ENCODE results near the gene GSTM4.
A peak's percentile ranks its signal among the peaks of the same experiment; 100 is the strongest.

The GSTM4 gene

DNA sequence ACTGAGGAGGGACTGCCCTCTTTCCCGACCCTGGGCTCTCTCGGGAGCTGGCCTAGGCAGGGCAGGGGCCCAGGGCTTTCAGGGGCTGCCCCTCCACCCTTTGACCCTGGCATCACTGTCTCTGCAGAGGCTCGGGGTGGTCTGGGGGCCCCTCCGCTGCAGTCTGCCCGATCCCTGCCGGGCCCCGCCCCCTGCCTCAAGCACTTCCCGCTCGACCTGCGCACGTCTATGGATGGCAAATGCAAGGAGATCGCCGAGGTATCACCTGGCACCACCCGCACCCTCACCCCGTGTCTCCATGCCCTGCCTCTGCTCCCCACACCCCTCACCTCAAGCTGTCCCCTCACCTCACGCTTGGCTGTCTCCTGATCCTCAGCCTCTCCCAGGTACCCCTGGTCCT, 30.7 kb upstream of the GSTM4 start:
- DNase-seq: peak; percentile 22 to 71 (median 68)

DNA sequence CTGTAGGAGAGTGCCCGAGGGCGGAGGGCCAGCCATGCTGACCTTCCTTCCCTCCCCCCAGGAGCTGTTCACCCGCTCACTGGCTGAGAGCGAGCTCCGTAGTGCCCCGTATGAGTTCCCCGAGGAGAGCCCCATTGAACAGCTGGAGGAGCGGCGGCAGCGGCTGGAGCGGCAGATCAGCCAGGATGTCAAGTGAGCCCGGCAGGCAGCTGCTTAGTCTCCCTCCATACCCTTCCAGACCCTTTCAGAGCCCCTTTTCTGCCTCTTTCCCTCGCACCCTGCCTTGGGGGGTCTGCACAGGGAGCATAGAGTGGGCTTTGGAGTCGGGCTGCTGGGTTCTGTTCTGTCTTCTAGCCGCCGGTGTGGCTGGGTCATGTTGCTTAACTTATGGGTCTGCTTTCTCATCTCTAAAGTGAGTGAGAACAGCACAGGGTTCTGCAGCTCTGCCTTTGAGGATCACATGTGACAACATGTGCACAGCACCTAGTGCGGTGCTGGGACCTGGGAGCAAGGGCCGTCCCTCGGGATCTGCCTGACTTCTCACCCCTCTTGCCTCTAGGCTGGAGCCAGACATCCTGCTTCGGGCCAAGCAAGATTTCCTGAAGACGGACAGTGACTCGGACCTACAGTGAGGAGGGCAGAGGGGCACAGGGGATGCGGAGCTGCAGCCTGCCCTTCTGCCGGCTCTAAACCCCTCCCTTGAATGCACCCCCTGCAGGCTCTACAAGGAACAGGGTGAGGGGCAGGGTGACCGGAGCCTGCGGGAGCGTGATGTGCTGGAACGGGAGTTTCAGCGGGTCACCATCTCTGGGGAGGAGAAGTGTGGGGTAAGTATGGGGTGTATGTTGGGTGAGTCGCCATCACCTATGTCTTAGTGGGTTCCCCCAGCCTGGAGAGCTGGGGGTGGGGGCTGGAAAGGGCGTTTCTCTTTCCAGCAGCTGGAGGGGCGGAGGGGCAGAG, 30.0 kb upstream of the GSTM4 start:
- DNase-seq: peak; percentile 13 to 71 (median 68)

DNA sequence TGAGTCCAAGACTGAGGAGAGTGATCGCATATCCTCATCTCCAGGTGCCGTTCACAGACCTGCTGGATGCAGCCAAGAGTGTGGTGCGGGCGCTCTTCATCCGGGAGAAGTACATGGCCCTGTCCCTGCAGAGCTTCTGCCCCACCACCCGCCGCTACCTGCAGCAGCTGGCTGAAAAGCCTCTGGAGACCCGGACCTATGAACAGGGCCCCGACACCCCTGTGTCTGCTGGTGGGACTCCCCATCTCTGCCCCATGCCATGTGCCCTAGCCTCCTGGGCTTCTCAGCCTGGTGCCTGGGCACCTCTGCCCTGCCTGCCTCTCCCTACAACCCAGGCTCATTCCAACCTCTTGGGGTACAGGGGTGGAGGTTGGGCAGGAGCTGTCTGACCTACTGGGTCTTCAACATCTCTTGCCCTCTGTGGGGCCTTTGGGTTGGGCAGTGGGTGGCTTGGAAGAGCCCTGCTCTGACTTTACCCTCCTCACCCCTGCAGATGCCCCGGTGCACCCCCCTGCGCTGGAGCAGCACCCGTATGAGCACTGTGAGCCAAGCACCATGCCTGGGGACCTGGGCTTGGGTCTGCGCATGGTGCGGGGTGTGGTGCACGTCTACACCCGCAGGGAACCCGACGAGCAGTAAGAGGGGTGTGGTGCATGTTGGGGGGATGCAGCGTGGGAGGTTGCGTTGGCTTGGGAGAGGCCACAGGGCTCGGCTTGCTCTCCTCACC, 29.1 kb upstream of the GSTM4 start:
- DNase-seq: no peak

DNA sequence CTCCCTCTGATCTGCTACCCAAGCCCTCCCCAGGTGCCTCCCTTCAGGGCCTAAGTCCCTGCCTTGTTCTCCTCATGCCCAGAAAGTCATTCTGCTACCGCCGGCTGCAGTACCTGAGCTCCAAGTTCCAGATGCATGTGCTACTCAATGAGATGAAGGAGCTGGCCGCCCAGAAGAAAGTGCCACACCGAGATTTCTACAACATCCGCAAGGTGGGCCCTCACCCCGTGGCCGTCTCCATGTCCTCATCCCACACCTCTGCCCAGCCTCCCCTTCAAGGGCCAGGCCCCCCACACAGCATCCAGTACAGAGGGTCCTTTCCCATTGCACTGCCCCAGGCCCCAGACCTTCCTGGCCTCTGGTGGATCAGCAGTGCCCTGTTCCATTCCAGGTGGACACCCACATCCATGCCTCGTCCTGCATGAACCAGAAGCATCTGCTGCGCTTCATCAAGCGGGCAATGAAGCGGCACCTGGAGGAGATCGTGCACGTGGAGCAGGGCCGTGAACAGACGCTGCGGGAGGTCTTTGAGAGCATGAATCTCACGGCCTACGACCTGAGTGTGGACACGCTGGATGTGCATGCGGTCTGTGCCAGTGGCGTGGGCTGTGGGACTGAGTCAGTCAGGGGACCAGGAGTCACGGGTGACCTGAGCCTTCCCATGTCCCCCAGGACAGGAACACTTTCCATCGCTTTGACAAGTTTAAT, 28.1 kb upstream of the GSTM4 start:
- DNase-seq: no peak

DNA sequence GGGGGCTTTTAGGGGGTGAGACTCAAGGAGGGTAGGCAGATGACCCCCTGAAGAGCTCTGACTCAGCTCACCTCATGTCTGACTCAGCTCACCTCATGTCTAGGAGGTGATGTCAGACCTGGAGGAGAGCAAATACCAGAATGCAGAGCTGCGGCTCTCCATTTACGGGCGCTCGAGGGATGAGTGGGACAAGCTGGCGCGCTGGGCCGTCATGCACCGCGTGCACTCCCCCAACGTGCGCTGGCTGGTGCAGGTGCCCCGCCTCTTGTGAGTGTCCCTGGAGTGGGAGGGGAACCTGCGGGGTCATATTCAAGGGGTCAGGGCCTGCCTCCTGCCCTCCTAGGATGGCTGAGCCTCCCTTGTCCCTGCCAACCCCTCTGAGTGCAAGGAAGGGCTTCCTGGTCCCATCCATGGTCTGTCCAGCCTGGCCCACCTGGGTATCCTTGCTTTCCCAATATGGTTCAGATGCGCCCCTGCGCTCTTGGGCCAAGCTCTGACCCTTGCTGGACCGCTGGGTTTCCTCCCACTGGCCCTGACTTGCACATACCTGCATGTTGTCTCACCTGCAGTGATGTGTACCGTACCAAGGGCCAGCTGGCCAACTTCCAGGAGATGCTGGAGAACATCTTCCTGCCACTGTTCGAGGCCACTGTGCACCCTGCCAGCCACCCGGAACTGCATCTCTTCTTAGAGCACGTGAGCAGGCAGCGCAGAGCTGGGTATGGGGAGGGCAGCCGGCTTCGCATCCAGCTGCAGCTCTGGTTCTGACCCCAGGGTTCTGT, 27.2 kb upstream of the GSTM4 start:
- DNase-seq: no peak

DNA sequence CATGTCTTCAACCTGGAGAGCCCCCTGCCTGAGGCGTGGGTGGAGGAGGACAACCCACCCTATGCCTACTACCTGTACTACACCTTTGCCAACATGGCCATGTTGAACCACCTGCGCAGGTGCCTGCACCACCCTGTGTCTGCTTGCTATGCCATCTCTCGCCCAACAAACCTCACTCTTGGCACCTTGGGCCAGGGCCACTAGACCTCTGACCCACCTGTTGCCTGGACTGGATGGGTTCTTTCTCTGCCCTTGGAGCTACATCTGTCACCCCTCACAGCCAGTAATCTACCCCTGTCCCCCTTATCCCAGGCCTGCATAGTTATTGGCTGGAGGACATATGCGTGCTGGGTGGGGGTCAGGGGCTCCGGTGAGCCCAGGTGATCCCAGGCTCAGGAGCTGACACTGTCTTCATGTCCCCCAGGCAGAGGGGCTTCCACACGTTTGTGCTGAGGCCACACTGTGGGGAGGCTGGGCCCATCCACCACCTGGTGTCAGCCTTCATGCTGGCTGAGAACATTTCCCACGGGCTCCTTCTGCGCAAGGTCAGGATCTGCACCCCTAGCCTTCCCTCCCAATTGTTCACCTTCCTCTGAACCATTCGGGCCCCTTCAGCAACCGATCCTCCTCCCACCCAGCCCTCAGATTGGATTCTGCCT, 26.4 kb upstream of the GSTM4 start:
- no peak for DNase-seq

DNA sequence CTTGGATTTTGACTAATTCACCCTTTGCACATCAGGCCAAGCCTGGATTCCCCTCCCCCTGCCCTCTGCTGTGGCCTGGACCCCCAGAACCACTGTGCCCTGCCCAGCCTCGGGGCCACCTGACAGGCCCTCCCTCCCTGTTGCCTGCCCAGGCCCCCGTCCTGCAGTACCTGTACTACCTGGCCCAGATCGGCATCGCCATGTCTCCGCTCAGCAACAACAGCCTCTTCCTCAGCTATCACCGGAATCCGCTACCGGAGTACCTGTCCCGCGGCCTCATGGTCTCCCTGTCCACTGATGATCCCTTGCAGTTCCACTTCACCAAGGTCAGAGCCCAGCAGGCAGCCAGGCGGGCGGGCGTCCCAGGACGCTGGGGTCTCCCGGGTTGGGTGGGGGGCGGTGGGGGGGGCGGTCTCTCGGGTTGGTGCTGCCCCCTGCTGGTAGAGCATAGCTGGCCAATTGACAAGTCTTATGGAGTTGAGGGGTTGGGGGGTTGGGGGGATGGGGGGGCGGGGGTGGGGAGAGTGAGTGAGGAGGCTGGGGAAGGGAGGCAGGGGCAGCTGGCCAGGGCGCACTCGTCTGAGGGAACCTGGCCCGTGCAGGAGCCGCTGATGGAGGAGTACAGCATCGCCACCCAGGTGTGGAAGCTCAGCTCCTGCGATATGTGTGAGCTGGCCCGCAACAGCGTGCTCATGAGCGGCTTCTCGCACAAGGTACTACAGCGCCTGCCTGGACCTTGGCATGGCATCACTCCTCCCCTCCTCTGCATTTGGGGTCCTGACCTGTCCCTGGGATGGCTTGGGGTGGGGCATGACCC, 25.6 kb upstream of the GSTM4 start:
- DNase-seq: peak in 1 of 3 experiments; percentile 4

DNA sequence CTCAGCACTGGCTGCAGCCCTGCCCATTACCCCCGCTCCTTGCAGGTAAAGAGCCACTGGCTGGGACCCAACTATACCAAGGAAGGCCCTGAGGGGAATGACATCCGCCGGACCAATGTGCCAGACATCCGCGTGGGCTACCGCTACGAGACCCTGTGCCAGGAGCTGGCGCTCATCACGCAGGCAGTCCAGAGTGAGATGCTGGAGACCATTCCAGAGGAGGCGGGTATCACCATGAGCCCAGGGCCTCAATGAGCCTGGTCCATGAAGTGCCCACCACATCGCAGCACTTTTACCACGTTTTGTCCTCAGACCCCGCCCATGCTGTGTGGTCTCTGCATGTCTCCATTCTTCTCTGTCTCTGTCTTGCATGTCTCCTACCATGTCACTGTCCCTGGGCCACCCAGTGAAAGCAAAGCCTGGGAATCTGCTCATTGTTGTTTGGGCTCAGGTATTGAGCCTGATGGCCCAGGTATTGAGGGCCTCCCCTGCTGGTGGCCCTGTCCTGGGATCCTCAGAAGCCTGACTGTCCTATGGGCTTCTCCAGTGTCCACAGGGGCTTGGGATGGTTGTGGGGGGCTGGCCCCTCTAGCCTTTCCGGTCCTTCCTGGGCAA, 24.9 kb upstream of the GSTM4 start:
- no peak for DNase-seq

DNA sequence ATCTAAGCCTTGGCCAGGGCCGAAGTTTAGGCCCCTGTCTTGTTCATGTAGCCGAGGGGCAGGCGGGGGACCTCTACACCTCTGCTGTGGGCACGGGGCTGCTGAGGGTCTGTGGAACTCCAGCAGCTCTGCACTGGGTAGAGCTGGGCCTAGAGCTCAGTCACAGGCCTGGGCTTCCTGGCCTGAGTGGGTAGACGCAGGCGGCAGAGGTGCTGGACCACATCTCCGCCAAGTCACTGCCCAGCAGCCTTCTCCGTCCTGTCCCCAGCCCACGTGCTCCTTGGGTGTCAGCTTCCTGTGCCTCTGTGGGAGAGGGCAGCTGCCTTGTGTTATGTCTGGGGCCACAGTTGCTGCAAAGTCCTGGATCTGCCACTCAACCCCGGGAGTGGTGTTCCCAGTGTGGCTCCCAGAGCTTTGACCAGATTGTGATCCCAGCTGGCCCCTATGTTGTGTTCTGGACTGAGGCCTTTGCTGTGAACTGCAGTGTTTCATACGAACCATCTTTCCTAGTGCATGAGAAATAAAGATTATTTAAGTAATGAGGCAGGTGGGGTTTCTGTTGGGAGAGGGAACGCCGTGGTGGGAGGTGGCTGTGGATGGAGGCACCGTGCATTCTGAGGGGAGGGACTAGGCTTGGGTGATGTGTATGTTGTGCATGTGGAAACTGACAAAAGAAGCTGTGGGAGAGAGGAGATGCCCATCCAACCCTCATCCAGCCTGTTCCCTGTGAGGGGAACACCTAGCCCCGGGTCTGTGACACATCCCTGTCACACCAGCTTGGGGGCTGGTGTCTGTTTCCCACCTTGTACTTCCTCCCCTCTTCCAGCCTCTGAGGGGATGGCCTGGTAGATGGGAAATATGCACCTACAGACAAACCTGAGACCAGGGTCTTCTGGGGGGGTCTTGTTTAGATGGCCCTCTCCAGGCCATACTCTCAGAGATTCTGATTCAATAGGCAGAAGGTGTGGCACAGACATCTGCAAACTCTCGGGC, 24.1 kb upstream of the GSTM4 start:
- DNase-seq: no peak

DNA sequence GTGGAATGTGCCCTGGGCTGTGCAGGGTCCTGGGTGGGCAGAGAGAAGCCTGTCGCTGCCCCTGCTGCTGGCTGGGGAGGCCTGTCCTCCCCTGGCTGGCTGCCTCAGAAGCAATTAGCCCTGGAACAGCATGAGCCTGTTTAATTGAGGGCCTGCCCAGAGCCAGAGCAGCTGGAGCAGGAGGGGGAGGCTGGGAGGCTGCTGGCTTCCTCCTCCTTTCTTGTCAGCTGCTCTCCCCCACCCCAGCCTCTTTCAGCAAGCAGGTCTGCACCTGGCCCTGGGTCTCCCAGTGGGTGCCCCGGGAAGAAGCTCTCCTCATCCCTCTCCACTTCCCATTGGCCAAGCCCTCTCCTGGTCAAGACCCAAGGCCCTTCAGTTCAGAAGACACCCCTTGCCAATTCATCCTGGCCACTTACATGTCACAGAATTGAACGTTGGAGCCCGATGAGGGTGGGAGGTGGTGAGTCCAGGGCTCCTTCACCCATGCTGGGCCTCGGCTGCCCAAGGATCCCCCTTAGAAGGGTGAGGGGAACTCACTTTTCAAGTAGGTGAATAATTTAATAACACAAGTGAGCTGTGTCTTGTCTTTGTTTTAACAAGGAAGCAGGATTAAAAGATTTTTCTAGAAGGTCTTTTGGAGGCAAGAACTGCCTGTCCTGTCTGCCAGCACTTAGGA, 23.1 kb upstream of the GSTM4 start:
- peak; percentile 60 to 93 (median 82) for DNase-seq

DNA sequence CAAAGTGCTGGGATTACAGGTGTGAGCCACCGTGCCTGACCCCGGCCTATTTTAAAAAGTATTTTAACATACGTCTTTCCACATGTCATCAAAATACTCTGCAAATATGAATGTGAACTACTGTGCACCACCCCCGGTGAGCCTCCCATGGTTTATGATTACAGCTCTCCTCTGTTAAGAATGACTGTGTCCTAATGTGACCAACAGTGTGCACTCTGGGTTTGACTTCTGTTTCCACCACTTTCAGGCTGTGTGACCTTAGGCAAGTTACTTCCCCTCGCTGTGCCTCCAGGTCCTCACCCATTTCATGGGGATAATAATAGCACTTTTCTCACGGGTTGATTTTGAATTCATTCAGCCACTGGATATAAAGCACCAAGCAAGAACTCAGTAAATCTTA, 21.6 kb upstream of the GSTM4 start:
- DNase-seq: no peak

DNA sequence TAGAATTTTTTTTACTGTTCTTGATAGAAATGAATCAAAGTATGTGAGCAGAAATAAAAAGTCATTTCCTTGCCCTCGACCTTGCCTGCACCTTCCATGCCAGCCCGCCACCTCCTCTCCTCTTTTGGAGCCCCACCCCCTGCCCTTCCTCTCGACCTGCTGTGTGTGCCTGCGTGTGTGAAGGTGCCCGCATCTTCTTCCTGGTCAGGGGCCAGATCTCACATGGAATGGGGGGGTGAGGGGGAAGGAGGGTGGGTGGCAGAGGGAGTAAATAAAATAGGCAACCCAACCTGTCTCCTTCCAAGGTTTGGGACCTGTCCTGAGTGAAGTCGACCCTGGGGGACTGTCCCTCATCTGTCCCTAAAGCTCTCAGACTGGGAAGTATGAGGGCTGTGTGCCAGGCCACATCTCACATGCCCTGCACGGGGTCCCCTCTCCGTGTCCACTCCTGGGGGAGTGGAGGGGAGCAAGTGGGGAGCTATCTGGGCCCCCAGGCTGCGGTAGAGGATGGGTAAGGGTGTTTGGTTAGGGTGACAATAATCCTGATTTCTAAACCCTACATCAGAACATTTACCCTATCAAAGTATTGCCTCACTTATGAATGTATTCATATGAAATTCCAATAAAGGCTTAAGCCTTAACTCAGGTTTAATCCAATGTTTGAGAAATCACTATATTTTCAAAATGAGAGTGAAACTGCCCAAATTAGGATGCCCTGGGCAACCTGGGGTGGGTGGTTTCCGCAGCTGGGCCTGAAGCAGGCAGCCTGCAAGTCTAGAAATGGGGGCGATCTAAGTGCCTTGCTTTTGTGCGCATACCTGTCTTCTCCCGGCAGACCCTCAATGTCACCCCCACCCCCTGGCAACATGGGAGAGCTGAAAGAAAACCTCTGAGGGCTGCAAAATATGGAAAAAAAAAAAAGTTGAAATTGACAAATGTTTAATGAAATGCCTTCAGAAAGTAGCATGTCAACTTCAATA, 20.8 kb upstream of the GSTM4 start:
- no peak for DNase-seq

DNA sequence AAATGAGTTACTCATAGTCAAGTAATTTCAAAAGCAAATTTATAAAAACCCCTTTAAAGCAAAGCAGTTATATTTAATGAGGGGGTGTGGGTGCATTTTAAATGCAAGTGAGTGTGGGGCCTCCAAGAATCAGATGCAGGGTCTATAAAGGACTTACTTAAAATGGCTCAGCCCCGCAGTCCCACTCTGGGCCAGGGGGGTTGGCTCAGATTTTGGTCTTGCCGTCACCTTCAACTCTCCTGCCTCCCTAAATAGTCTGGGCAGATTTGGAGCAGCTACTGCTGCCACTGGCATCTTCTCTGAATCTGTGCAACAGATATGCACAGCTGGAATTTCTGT, 20.1 kb upstream of the GSTM4 start:
- DNase-seq: no peak

DNA sequence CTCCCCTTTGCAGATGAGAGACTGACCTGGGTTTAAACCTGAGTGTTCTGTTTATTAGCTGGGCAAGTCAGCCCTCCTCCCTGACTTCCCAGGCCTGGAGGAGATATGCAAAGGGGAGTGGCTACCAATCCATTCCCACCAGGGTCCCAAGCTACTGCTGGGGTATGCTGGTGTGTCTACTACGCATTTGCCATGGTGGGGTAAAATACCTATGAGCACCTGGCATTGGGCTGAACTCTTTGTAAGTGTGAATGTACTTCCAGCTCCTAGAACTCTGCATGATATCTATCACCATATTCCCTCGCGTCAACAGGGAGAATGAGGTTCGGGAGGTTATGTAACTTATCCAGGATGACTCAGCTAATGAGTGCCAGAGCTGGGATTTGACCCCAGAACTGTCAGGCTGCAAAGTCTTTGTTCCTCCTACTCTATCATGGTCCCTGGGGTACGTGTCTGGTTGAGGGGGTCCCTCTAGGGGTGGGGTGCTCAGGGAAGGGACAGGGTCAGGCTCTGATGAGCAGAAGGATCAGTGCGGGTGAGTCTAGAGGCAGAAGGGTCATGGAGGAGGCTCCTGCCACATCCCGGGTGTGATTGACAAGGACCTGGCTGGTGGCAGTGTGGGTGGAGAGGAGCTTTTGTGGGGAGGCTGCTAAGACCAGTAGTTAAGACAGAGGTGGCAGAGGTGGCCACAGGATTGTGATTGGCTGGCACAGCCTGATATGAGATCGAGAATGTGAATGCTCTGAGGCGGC, 19.5 kb upstream of the GSTM4 start:
- no peak for DNase-seq

DNA sequence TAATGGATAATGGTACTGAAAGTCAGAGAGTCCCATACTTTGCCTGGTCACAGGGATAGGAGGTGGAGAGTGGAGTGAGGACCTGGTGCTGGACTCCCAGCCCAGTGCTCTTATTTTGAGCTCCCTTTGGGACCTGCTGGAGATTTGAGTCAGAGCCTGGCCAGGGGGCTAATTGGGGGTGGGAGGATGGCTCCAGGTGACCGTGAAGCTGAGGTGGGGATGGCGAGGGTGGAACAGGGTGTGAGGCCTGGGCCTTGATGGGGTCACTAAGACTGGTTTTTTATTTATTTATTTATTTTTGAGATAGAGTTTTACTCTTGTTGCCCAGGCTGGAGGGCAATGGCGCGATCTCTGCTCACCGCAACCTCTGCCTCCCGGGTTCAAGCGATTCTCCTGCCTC, 18.5 kb upstream of the GSTM4 start:
- no peak for DNase-seq

DNA sequence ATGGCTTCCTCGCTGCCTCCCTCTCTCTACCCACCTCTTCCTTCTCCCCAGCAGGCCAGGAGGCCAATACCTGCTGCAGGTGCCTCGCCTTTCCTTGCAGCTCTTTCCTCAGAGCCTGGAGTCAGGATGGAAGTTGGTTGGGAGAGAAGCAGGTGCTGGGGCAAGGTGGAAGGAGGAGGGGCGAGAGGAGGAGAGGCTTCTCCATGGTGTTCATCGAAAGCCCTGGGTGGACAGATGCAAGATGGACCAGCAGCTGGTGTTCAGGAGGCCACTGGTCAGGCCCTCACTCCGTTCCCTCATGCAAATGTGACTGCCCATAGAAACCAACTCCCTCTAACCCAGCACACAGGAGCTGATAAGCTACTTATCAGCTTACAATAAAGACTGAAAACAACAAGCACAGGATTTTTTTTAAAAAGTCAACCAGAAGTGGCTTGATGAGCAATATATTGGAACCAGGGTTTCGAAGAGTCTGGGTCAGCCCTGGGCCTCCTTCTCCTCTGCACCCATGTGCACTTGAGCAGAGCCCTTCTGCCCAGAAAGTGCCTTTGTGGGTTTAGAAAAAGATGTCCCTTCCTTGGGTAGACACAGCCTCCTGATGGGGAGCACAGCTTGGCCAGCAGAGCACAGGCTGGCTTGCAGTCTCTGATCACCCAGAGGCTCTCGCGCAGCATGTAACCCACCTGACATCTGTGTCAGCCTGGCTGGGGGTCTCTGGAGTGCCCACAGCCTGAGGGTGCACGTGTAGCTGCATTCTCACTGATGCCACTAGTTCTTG, 16.6 kb upstream of the GSTM4 start:
- no peak for DNase-seq
